ENCODE measurements around the gene PAK5. TPM values are rescaled to one million over a fixed set of nuclear protein-coding genes. Genes with fewer than 3 reads are reported as not detected.

The PAK5 gene
- total RNA-seq, 4 donors from 2014 or later = 0.07 TPM; not detected in 3

DNA sequence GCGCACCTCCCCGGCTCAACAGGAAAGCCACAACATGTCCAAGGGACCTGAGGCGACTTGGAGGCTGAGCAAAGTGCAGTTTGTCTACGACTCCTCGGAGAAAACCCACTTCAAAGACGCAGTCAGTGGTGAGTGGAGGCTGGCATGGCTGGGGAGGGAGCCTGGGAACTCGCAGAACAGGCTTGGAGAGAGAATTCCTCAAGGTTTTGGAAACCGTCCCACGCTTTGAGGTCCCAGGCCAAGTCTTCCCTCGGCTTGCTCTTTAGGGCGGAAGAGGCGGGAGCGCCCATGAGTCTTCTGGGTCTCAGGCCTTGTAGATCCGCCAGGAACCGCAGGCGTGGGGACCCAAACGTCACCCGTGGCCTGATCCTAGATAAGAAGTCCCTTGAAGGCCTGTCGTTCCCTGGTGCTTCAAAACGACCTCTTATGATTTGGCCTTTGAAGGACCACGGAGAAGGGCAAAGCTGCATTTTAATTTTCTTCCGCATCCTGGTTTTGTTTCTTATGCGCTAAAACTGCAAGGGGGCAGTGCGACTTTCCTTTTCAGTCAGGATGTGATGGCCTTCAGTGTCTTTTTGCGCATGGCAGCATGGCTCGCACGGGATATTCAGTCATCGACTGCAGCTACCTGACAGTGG, 322.5 kb downstream of the PAK5 start:
- peaks cover 0 to 12% of the 10 kb centered on the region in 2 donors for H3K27me3 ChIP-seq
- intact Hi-C loops (cut with DNase I; ENCODE audit: low total_unique reads) = no loop called here
- no peak overlapping the region for H3K27ac ChIP-seq
- peaks cover 0 to 13% of the 10 kb centered on the region in 2 donors for H3K4me1 ChIP-seq
- DNase-seq = no peak
- TF ChIP-seq POLR2A (IDR thresholded peaks at IDR 0.05) (no peak), CTCF (IDR thresholded peaks at IDR 0.05) (no peak)
- no peaks in the 10 kb centered on the region for H3K9me3 ChIP-seq
- H3K36me3 ChIP-seq = no peaks in the 10 kb centered on the region
- no peak overlapping the region for H3K4me3 ChIP-seq

DNA sequence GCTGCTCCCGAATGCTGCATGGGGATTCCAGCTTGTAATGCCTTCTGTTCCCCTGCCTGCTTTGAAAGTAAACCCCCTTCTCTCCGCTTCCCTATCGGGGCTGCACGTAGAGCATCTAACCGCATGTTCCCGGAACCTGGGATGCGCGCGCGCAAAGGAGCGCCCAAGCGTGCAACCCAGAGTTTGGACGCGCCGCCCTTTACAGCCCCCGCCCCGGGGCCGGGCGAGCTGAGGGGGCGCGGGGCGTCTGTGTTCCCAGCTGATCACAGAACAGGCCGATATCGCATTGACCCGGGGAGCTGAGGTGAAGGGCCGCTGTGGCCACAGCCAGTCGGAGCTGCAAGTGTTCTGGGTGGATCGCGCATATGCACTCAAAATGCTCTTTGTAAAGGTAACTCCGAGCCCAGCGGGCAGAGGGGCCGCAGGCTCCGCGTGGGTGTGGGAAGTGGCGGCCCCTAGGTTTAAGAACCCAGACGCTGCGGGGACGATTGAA, 323.1 kb downstream of the PAK5 start:
- TF ChIP-seq CTCF (IDR thresholded peaks at IDR 0.05) (no peak), POLR2A (IDR thresholded peaks at IDR 0.05) (no peak)
- Histone ChIP-seq H3K36me3 (no peaks in the 10 kb centered on the region), H3K4me3 (peak overlapping the region in 1 of 2 donors; percentile 18), H3K9me3 (no peaks in the 10 kb centered on the region), H3K27ac (no peak overlapping the region), H3K27me3 (peaks cover 0 to 12% of the 10 kb centered on the region in 2 donors), H3K4me1 (peaks cover 0 to 13% of the 10 kb centered on the region in 2 donors)
- intact Hi-C loops (cut with DNase I; ENCODE audit: low total_unique reads) = no loop called here
- DNase-seq = no peak

- DNase-seq = no peak
- Histone ChIP-seq H3K9me3 (no peaks in the 10 kb centered on the region), H3K4me3 (peak overlapping the region in 1 of 2 donors; percentile 18), H3K36me3 (no peaks in the 10 kb centered on the region), H3K27me3 (peaks cover 0 to 12% of the 10 kb centered on the region in 2 donors), H3K27ac (no peak overlapping the region), H3K4me1 (peaks cover 0 to 13% of the 10 kb centered on the region in 2 donors)
- TF ChIP-seq POLR2A (IDR thresholded peaks at IDR 0.05) = no peak
- no peak for TF ChIP-seq CTCF (IDR thresholded peaks at IDR 0.05)
- intact Hi-C loops (cut with DNase I; ENCODE audit: low total_unique reads) = no loop called here
Measured at GRCh38 chr20:9515214-9515585, 323.7 kb downstream of the PAK5 start.

DNA sequence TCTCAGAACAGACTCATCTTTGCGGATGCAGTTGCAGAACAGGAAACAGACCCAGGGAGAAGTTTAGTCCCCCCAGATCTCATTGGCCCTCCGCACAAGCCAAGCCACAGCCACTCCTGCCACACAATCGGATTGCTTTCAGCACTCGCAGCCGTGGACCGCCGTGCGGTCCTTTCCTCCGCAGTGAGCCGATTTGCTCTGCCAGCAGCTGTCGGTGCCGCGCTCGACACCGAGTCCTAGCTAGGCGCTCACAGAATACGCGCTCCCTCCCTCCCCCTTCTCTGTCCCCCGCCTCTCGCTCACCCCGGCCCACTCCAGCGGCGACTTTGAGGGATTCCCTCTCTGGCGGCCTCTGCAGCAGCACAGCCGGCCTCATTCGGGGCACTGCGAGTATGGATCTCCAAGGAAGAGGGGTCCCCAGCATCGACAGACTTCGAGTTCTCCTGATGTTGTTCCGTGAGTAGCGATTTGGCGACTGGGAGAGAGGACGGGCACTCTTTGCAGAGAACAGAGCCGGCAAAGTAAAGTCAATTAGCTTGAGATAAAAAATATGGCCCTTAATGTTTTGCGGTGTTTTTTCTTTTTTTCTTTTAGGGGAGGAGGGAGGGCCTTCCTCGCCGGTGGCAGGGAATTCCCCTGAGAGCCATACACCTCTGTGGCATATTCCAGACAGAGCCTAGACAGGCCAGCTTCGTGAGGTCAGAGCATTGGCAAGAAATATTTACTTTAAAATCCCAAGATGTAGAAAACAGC, 324.2 kb downstream of the PAK5 start, which contains the start of gene LAMP5:
LAMP5 (plus strand) TSS at position 130 of the 753 bp plus-strand sequence; CDS start at position 393, 263 bp downstream.
- no peak for TF ChIP-seq POLR2A (IDR thresholded peaks at IDR 0.05)
- no peak for TF ChIP-seq CTCF (IDR thresholded peaks at IDR 0.05)
- Histone ChIP-seq H3K36me3 (no peaks in the 10 kb centered on the region), H3K4me3 (peak within 1 kb of the TSS; percentile 3 to 18), H3K4me1 (peaks cover 0 to 13% of the 10 kb centered on the region in 2 donors), H3K27me3 (peaks cover 0 to 12% of the 10 kb centered on the region in 2 donors), H3K27ac (no peak within 1 kb of the TSS), H3K9me3 (no peaks in the 10 kb centered on the region)
- DNase-seq = no peak
- intact Hi-C loops (cut with DNase I; ENCODE audit: low total_unique reads) = no loop called here

DNA sequence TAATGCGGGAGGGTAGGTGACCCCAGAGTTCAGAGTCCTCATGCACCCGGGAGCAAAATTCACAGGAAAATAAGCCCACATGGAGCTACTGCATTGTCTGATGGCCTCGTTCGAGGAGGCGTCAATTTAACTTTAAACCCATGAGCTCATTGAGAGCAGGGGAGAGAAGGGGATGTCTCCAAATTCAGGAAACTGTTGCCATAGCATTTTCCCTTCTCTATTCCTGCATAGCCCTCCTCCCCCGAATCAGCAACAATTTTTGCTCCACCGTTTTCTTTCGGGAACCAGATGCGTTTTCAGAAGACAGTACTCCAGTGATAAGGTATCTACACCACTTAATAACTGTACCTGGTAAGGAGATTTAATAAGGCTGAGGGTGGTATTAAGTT, 324.8 kb downstream of the PAK5 start:
- H3K4me3 ChIP-seq = no peak overlapping the region
- H3K4me1 ChIP-seq = peaks cover 0 to 13% of the 10 kb centered on the region in 2 donors
- H3K27ac ChIP-seq = no peak overlapping the region
- H3K27me3 ChIP-seq = peaks cover 0 to 12% of the 10 kb centered on the region in 2 donors
- no peaks in the 10 kb centered on the region for H3K9me3 ChIP-seq
- intact Hi-C loops (cut with DNase I; ENCODE audit: low total_unique reads) = no loop called here
- DNase-seq = no peak
- no peak for TF ChIP-seq CTCF (IDR thresholded peaks at IDR 0.05)
- no peak for TF ChIP-seq POLR2A (IDR thresholded peaks at IDR 0.05)
- H3K36me3 ChIP-seq = no peaks in the 10 kb centered on the region

Measured in uterus (tissue), 4 donors.